ENCODE data around the gene TBC1D22A.
"Not testable (repeated sequence)": the region's sequence is repeated elsewhere in the genome, so short reads cannot be mapped to it uniquely, and the experiment has no call there.

Gene TBC1D22A

GRCh38 chr22:46977656-46978343, 215.3 kb downstream of the TBC1D22A start:
- DNase-seq: no peak

GRCh38 chr22:46978668-46979067, 216.2 kb downstream of the TBC1D22A start:
- not testable (repeated sequence) for DNase-seq

GRCh38 chr22:46979506-46979905, 217.1 kb downstream of the TBC1D22A start:
- no peak for DNase-seq

- DNase-seq: no peak
Observed at GRCh38 chr22:46980392-46980791, 217.9 kb downstream of the TBC1D22A start.

- no peak for DNase-seq
Observed at GRCh38 chr22:46982635-46983034, 220.2 kb downstream of the TBC1D22A start.

- no peak for DNase-seq
Observed at GRCh38 chr22:46983046-46983445, 220.6 kb downstream of the TBC1D22A start.

GRCh38 chr22:46984751-46985506, 222.5 kb downstream of the TBC1D22A start:
- DNase-seq: no peak

- DNase-seq: no peak
Observed at GRCh38 chr22:46985507-46985882, 223.0 kb downstream of the TBC1D22A start.

- DNase-seq: no peak
Observed at GRCh38 chr22:46986788-46987187, 224.3 kb downstream of the TBC1D22A start.

- DNase-seq: no peak
Observed at GRCh38 chr22:46990937-46991550, 228.6 kb downstream of the TBC1D22A start.

GRCh38 chr22:46991666-46992065, 229.2 kb downstream of the TBC1D22A start:
- DNase-seq: no peak

GRCh38 chr22:46992121-46992731, 229.8 kb downstream of the TBC1D22A start:
- no peak for DNase-seq

GRCh38 chr22:46993633-46994032, 231.2 kb downstream of the TBC1D22A start:
- DNase-seq: no peak

GRCh38 chr22:46994265-46994664, 231.8 kb downstream of the TBC1D22A start:
- DNase-seq: no peak

GRCh38 chr22:46994983-46995382, 232.5 kb downstream of the TBC1D22A start:
- no peak for DNase-seq

GRCh38 chr22:46995501-46996360, 233.3 kb downstream of the TBC1D22A start:
- DNase-seq: no peak

- DNase-seq: no peak
Observed at GRCh38 chr22:46996595-46997310, 234.3 kb downstream of the TBC1D22A start.

- no peak for DNase-seq
Observed at GRCh38 chr22:46997311-46997970, 235.0 kb downstream of the TBC1D22A start.

GRCh38 chr22:46998331-46998730, 235.9 kb downstream of the TBC1D22A start:
- DNase-seq: no peak

- no peak for DNase-seq
Observed at GRCh38 chr22:47000256-47000655, 237.8 kb downstream of the TBC1D22A start.

GRCh38 chr22:47000888-47001287, 238.4 kb downstream of the TBC1D22A start:
- DNase-seq: no peak
